NCI-H1105 treated with DMSO at 0.1 percent for 48 hours (cell line): Measurements from ENCODE around the gene CCDC40.
A peak's percentile ranks its signal among the peaks of the same experiment; 100 is the strongest.
"Not testable (repeated sequence)": the region's sequence is repeated elsewhere in the genome, so short reads cannot be mapped to it uniquely, and the experiment has no call there.

Experiments
- DNase-seq: peaks from one replicate; lab custom pipeline; 2025; lab: John Stamatoyannopoulos, UW

The CCDC40 gene

GRCh38 chr17:80021600-80021999 lies 14.8 kb upstream of the CCDC40 start:
- DNase-seq = no peak

GRCh38 chr17:80023481-80024205 lies 12.8 kb upstream of the CCDC40 start:
- no peak for DNase-seq

- DNase-seq = no peak
These were observed 12.1 kb upstream of the CCDC40 start for GRCh38 chr17:80024206-80024972.

GRCh38 chr17:80025140-80025539 lies 11.3 kb upstream of the CCDC40 start:
- DNase-seq = no peak

- no peak for DNase-seq
These were observed 10.6 kb upstream of the CCDC40 start for GRCh38 chr17:80025796-80026195.

- DNase-seq = no peak
These were observed 9.9 kb upstream of the CCDC40 start for GRCh38 chr17:80026359-80027042.

GRCh38 chr17:80027043-80027435 lies 9.4 kb upstream of the CCDC40 start:
- DNase-seq = no peak

GRCh38 chr17:80028030-80028429 lies 8.4 kb upstream of the CCDC40 start:
- peak; percentile 80 for DNase-seq

- DNase-seq = no peak
These were observed 7.0 kb upstream of the CCDC40 start for GRCh38 chr17:80029258-80029974.

GRCh38 chr17:80030730-80031410 lies 5.6 kb upstream of the CCDC40 start:
- DNase-seq = peak; percentile 73

- DNase-seq = no peak
These were observed 4.6 kb upstream of the CCDC40 start for GRCh38 chr17:80031691-80032430.

- no peak for DNase-seq
These were observed 3.7 kb upstream of the CCDC40 start for GRCh38 chr17:80032614-80033171.

- DNase-seq = no peak
These were observed 2.6 kb upstream of the CCDC40 start for GRCh38 chr17:80033840-80034239.

- no peak for DNase-seq
These were observed 1.4 kb upstream of the CCDC40 start for GRCh38 chr17:80034791-80035686.

- no peak for DNase-seq
These were observed 830 bp upstream of the CCDC40 start, which contains the start of gene TBC1D16 for GRCh38 chr17:80035687-80035936. TSS of gene TBC1D16 (minus strand) at chr17:80035872. CDS start at chr17:80013547, 22,325 bp downstream.

- peak; percentile 75 for DNase-seq
These were observed 454 bp downstream of the CCDC40 start for GRCh38 chr17:80036715-80037477.

- no peak for DNase-seq
These were observed 7.5 kb downstream of the CCDC40 start for GRCh38 chr17:80043963-80044362.

- peak; percentile 83 for DNase-seq
These were observed 9.3 kb downstream of the CCDC40 start for GRCh38 chr17:80045703-80046102.

- DNase-seq = not testable (repeated sequence)
These were observed 10.3 kb downstream of the CCDC40 start for GRCh38 chr17:80046709-80047108.
